GM19043 (cell line): ENCODE results near the gene COG8.
"Not testable (repeated sequence)": the region's sequence is repeated elsewhere in the genome, so short reads cannot be mapped to it uniquely, and the experiment has no call there.

Experiments
- ATAC-seq: cut with Tn5 transposase; IDR thresholded peaks from one replicate; pipeline ENCODE4 v1.9.1; 2021; ENCODE audit warnings: low read depth; ENCODE audit not compliant: unreplicated experiment

Gene COG8

GRCh38 chr16:69319826-69320739, 19.3 kb downstream of the COG8 start:
- ATAC-seq, result no peak

- ATAC-seq, result no peak
Measured at GRCh38 chr16:69319381-69319780, 20.0 kb downstream of the COG8 start.

GRCh38 chr16:69318911-69319289, 20.5 kb downstream of the COG8 start:
- ATAC-seq, result no peak

- ATAC-seq, result no peak
Measured at GRCh38 chr16:69318177-69318910, 21.0 kb downstream of the COG8 start.

GRCh38 chr16:69316595-69317034, 22.7 kb downstream of the COG8 start:
- ATAC-seq, result no peak

GRCh38 chr16:69315486-69316311, 23.7 kb downstream of the COG8 start:
- ATAC-seq, result no peak

GRCh38 chr16:69314534-69314933, 24.8 kb downstream of the COG8 start:
- ATAC-seq, result no peak

GRCh38 chr16:69313469-69313868, 25.9 kb downstream of the COG8 start:
- no peak for ATAC-seq

- peak; percentile 25 for ATAC-seq
Measured at GRCh38 chr16:69311533-69312387, 27.6 kb downstream of the COG8 start.

- peak; percentile 95 for ATAC-seq
Measured at GRCh38 chr16:69310653-69311532, 28.5 kb downstream of the COG8 start, which contains the start of gene VPS4A. VPS4A (plus strand) TSS chr16:69311350; CDS start chr16:69311512, 162 bp downstream.

- ATAC-seq, result no peak
Measured at GRCh38 chr16:69309316-69309715, 30.0 kb downstream of the COG8 start.

- ATAC-seq, result no peak
Measured at GRCh38 chr16:69307856-69308255, 31.5 kb downstream of the COG8 start.

GRCh38 chr16:69307091-69307490, 32.3 kb downstream of the COG8 start:
- no peak for ATAC-seq

- no peak for ATAC-seq
Measured at GRCh38 chr16:69306031-69306430, 33.3 kb downstream of the COG8 start.

GRCh38 chr16:69302301-69302700, 37.1 kb downstream of the COG8 start:
- no peak for ATAC-seq

- no peak for ATAC-seq
Measured at GRCh38 chr16:69301861-69302260, 37.5 kb downstream of the COG8 start.

GRCh38 chr16:69301187-69301586, 38.2 kb downstream of the COG8 start:
- no peak for ATAC-seq

- ATAC-seq, result no peak
Measured at GRCh38 chr16:69298261-69298660, 41.1 kb downstream of the COG8 start.

- ATAC-seq, result not testable (repeated sequence)
Measured at GRCh38 chr16:69296771-69297170, 42.6 kb downstream of the COG8 start.
